Activated T-cell treated with anti-CD3 and anti-CD28 coated beads, Interleukin-2, amount 50 U/mL, for 1 hour (primary cell): ENCODE measurements around the gene ZC3H12D.
A peak's percentile ranks its signal among the peaks of the same experiment; 100 is the strongest.

Source experiments
- DNase-seq: peaks from one replicate; pipeline ENCODE4 v3.0.0-alpha.2; 2020

The ZC3H12D gene

GRCh38 chr6:149440735-149441671 is 43.8 kb downstream of the ZC3H12D start:
- no peak for DNase-seq

DNA sequence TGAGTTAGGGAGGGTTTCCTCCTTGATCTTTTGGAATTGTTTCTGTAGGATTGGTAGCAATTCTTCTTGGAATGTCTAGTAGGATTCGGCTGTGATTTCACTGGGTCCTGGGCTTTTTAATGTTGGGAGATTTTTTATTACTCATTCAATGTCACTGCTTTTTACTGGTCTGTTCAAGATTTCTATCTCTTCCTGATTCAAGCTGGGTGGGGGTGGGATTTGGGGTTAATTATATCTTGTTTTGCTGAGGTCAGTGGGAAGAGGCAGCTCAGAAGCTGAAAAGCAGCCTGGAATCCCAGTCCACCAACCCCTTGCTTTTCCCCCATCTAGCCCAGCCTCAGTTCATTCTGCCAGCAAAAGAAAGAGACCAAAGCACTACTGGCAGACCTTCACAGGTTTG is 45.2 kb downstream of the ZC3H12D start:
- DNase-seq: no peak

- DNase-seq: no peak
These were observed 46.0 kb downstream of the ZC3H12D start for GRCh38 chr6:149438855-149439254.

- no peak for DNase-seq
These were observed 47.6 kb downstream of the ZC3H12D start for GRCh38 chr6:149437212-149437611.

DNA sequence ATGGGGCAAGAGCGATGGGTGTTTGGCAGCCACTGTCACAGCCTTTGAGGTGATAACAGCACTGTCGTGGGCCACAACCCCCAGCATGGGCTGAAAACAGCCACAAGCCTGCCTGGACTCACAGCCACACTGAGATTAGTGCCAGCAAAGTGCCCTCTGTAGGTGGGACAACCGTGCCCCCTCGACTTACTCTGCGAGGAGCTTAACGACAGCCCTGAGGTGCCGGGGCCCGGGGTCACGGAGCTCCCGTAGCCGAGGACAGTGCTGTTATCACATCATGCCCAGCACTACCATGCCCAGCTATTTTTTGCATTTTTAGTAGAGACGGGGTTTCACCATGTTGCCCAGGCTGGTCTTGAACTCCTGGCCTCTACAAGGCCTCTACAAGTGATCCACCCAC is 48.2 kb downstream of the ZC3H12D start:
- DNase-seq: no peak

GRCh38 chr6:149435919-149436586 is 48.8 kb downstream of the ZC3H12D start:
- DNase-seq: no peak

DNA sequence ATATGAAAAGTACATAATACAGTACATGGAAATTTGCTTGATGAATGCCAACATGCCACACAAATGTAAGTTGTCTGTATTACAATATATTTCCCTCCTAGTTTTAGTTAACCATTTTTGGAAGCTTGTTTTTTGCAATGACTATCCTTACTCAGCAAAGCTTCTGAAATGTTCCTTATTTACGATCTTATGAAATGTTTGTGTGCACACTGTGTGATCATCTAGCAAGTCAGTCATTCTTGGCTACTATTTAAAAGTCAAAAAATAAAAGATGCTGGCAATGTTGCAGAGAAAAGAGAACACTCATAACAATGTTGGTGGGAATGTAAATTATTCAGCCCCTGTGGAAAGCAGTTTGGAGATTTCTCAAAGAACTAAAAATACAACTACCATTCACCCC is 50.9 kb downstream of the ZC3H12D start:
- DNase-seq: no peak

DNA sequence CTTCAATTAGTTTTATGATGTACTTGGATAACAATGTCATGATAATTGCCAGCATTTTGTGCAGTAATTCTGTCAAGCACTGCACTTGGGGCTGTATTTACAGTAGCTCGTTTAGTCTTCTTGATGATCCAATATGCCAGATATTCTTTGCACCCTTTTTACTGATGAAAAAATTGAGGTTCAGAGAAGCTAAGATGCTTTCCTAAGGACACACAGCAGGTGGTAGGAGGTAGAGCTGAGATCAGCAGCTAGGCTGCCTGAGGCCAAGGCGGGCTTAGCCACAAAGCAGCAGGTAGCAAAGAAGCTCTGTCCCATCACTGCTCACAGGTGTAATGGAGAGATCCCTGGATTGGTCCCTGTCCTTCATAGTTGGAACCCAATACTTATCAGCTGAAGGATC is 51.4 kb downstream of the ZC3H12D start:
- DNase-seq: no peak

GRCh38 chr6:149431905-149432775 is 52.7 kb downstream of the ZC3H12D start:
- DNase-seq: peak; percentile 91

DNA sequence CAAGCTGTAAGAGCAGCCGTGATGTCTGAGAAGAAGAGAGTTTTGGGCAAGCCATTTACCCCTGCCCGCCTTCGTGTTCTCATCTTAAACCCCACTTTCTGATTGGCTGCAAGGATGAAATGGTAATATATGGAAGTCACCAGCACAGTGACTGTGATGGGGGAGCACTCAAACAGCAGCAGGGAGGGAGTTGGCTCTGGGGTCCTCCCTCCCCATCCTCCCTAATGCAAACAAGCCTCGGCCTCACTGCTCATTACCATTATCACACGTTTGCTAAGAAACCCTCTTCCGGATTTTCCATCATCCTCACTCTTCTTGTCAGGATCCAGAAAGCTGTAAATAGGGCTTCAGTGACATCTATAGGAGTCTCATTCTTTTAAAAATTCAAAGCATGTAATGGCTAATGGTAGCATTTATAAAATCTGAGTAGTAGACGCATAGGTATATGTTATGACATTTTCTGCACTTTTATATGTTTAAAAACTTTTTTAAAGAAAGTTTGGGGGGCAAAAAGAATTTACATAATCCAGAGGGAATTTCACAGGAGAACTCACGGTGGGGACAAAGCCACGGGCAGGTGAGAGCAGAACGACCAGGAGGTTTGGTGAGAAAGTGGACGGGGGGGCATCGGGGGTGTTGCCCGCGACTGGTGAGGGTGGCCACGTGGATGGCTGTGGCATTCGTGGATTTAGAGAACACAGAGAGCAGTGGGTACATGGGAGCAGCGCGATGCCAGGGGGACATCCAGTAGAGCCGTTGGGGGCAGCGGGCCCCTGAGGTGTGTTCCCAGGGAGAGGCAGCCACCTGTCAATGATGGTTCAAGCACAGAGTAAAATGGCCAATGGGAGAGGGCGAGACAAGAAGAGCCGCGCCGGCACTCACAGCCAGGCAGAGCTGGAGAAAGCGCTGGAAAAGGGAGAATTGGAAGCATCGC is 55.1 kb downstream of the ZC3H12D start:
- DNase-seq: no peak

DNA sequence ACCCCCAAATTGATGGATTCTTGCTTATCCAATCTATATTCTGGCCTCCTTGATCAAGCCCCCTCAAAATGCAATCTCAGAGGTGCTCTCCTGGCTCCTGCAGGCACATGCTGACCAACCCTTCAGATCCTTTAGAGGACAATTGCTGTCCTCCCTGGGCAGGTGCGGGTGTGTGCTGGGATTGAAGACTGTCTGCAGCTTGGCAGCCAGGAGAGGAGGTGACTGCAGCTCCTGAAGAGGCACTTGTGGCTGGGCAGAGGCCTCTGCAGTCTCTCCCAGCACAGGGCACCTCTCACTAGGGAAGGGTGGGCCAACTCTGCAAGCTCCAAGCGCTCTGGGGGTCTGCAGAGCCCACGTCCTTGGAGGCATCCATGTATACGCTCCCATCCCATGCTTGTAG is 56.2 kb downstream of the ZC3H12D start:
- DNase-seq: no peak

GRCh38 chr6:149425754-149426153 is 59.1 kb downstream of the ZC3H12D start:
- no peak for DNase-seq

- DNase-seq: no peak
These were observed 59.6 kb downstream of the ZC3H12D start for GRCh38 chr6:149425224-149425623.

GRCh38 chr6:149423964-149424440 is 60.8 kb downstream of the ZC3H12D start:
- DNase-seq: no peak

DNA sequence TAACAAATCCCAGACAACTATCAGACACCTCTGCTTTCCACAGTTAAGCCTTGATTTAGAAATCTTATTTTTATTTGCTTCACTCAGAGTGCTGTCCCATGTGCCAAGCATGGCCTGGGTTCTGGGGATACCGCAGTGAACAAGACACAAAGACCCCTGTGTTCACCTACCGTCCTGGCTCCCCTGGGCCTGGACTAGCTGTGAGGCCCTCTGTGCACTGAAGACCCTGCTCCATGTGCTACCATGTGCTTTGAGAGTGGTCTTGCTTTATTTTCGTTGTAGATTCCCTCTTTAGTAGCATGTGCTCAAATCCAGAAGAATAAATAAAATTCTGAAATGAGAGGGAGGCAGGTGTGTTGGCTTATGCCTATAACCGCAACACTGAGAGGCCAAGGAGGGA is 62.2 kb downstream of the ZC3H12D start:
- DNase-seq: no peak

- DNase-seq: no peak
These were observed 63.7 kb downstream of the ZC3H12D start for GRCh38 chr6:149421132-149421531.

- no peak for DNase-seq
These were observed 65.0 kb downstream of the ZC3H12D start for GRCh38 chr6:149419696-149420404.

- no peak for DNase-seq
These were observed 70.0 kb downstream of the ZC3H12D start for GRCh38 chr6:149414821-149415220.

- DNase-seq: no peak
These were observed 70.8 kb downstream of the ZC3H12D start for GRCh38 chr6:149414009-149414408.

- DNase-seq: no peak
These were observed 74.3 kb downstream of the ZC3H12D start for GRCh38 chr6:149410557-149410956.

- DNase-seq: no peak
These were observed 75.2 kb downstream of the ZC3H12D start for GRCh38 chr6:149409617-149410016.
